Fibroblast of skin of abdomen (primary cell): Measurements from ENCODE around the gene TRIM31. TPM values are rescaled to one million over a fixed set of nuclear protein-coding genes. Genes with fewer than 3 reads are reported as not detected.

Experiments used
- DNase-seq: peaks from one replicate; pipeline ENCODE4 v3.0.0-alpha.2; 2013
- polyA plus RNA-seq, 2 experiments: library from polyadenylated mRNA; unstranded; fragments of 120-200 nt; gene quantifications; one replicate each; pipeline ENCODE4 v1.2.1, GENCODE V29; 2013; ENCODE audit not compliant: insufficient read length in 2 of 2

The TRIM31 gene, protein sequence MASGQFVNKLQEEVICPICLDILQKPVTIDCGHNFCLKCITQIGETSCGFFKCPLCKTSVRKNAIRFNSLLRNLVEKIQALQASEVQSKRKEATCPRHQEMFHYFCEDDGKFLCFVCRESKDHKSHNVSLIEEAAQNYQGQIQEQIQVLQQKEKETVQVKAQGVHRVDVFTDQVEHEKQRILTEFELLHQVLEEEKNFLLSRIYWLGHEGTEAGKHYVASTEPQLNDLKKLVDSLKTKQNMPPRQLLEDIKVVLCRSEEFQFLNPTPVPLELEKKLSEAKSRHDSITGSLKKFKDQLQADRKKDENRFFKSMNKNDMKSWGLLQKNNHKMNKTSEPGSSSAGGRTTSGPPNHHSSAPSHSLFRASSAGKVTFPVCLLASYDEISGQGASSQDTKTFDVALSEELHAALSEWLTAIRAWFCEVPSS
- polyA plus RNA-seq (2013, experiment 1 of 2; ENCODE audit: insufficient read length) = not detected
- polyA plus RNA-seq (2013, experiment 2 of 2; ENCODE audit: insufficient read length) = not detected

DNA sequence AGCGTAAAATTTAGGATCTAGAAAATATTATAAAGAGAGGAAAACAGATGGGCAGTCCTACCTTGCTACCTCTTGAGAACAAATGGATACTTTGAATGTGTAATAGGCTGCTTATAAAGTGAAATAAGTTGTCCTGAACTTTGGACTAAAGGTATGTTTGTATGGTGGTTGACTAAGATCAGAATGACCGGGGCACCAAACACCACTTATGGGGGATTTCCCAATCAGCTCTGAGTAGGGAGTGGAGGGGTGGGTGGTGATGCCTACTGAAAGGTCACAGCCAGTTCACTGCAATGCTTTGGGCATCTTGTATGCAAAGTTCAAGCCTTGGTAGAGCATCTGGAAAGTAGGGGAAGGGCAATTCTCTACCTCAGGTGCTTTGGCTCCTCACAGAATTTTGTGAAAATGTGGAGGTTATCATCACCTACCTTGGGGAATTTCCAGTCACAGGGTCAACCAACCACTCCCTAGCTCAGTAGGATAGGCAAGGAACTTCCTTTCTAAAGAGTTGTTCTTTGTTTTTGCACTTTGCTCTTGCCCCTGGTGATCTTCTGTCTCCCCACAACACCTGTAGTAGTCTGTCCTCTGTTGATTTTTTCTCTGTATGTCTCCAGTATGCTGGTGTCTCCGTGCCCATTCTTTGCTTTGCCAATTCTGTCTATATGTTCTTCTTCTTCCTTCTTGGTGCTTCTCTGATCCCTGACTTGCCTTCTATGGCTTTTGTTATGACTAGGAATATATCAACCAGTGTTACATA, at the start of gene TRIM31:
TRIM31 (minus strand) TSS at position 88 of the 757 bp plus-strand sequence. CDS start 285 bp downstream, outside the sequence.
- DNase-seq = no peak

DNA sequence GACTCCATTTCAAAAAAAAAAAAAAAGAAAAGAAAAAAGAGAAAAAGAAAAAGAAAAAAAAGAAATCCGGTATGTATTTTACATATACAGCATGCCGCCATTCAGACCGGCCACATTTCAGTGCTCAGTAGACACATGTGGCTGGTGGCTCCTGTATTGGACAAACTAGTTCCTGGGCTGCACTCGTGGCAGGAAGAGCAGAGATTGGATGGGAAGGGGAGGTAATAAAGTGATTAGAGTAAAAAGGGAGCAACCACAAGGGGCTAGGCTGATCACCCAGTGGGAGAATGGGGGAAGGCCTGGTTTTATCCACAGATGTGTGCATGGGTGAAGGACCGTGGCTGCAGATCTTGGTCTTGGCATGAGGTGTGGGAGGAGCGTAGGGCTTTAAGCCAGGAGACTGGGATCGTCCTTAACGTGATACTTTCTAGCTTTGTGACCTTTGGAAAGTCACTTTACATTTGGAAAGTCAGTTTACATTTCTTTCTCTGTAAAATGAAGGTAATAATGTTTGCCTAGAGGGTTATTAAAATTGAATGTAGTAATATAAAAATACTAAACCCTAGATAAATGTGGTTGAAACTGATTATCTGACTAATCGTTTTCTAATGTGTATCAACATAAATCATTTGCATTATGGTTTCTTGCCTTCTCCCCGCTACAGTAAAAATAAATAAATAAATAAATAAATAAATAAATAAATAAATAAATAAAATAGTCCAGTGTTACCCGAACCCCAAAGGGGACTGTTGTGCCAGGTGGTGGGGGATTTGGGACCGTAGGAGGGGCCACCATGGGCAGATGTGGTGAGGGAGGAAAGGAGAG, 49.6 kb upstream of the TRIM31 start:
- no peak for DNase-seq

DNA sequence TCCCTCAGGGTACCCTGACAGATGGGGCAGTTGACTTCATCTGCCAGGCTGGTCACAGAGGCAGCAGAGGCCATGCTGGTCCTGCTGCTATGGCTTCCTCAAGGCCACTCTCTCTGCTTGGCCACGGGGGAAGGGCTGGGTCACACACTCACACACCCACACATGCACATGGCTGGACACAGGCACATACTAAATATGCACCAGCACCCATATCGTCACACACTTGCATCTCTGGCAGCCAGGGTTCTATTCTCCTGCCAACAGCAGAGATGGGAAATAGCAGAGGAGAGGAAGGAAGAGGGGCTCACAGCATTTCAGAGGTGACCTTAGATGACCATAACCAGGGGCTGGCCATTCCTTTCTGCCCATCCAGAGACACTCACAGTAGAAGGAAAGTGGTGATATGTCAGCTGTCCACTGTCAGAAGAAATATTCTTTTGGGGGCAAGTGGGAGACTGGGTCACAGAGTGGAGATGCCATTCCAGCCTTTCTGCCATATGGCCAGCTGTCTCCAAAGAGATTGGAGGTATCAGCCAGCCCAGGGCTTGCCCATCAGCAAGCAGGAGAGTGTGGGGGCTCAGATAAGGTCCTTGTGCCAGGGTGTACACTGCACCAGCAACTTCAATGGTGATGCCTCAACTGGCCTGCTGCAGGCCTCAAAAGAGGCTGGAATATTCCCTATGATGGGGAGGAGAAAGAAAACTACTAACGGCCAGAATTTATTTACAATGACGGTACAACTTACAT, 48.1 kb upstream of the TRIM31 start, which contains the start of gene TRIM10:
TRIM10 (minus strand) TSS at position 427 of the 747 bp plus-strand sequence; CDS start at position 74, 353 bp downstream.
- DNase-seq = no peak

DNA sequence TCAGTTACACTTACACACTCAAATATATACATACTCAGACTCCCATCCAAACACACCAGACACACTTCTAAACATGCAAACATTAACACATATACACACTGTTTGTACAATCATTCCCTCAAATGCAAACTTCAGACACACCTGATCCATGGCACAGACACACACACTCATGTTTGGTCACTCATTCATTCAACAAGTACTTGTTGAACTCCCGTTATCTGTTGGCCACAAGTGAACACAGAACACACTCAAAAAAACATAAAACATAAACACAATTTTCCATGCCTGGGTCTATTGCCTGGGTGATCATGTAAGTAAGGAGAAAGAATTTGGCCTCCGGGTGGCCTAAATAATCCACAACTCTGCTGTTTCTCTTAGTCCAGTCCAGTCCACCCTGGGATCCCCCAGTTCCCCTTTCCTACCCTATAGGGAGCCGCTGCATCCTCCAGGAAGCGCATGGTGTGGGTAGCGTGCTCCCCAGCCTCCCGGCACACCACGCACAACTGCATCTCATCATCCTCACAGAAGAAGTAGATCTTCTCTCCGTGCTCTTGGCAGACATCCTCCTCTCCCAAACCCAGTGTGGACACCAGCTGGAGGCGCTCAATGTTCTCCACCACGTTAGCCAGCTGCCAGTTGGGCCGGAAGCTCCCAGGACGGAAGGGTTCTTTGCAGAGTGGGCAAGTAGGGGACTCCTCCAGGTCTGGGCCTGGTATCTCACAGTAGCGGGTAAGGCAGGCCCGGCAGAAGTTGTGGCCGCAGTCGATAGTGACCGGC, 47.3 kb upstream of the TRIM31 start:
- DNase-seq = no peak

DNA sequence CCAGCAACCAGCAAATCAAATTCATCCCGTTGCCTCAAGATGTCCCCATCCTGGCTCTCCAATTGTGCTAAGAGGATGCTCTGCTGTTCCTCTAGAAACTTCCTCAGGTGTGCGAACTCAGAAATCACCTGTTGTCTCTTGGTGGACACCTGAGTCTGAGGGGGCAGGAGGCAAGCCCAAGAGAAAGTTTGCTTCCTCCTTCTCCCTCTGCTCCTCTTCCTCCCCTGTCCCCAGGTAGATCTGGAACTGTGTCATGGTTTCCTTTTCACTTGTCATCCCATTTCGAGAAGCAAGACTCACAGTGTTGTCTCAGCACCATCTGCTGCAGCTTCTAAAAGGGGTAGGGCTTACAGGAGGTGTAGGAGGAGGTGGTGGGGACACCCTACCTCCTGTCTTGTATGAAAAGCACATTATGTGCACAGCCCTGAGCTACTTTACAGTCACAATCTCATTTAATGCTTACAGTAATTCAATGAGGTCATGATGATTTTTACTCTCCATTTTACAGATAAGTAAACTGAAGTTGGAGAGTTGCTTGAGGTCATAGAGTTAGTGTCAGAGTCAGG, 45.7 kb upstream of the TRIM31 start:
- DNase-seq = no peak

DNA sequence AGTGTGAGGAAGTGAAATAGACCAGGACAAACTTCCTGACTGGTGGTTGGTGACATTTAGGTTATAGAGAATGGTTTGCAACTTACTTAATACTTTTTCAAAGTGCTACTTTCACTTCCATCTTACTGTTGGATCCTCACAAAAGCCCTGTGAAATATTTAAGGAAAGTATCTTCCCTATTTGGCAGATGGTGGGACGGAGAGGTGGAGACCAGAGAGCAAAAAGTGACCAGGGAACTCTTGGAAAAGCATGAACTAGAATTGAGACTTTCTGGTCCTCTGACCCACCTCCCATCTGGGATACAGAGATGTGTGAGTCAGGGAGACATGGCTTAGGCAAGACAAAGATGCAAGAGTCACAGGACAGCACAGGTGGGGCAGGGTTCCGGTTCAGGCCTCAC, 45.1 kb upstream of the TRIM31 start:
- DNase-seq = no peak

DNA sequence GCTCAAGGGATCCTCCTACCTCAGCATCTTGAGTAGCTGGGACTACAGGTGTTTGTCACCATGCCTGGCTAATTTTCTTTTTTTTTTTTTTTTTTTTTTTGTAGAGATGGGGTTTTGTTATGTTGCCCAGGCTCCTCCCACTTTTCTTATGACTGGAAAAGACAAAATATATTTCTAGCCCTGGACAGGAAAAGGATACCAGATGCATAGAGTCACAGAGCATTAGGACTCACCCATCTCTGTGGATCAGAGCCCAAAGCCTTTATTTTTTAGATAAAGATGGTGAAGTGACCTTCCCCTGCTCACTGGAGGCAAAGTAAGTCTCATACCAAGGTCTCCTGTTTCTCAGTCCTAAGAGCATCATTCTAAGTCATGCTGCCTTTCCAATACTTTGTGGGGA, 44.7 kb upstream of the TRIM31 start:
- DNase-seq = no peak

DNA sequence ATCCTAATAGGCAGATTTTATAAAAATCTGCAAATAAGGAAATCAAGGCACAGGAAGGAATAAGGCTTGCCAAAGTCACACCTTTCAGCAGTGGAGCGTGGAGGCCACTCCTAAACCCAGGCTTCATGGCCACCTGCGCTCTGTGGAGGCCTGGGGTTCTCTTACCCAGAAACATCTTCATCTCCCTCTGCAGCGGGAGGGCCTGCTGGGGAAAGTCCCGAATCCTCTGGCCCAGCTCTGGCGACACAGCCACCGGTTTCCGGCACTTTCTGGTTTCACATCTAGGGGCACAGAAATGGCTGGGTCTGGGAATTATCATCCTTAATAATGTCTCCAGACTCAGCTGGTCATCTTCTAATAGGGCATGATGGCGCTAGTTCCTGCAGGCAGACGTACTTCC, 43.9 kb upstream of the TRIM31 start:
- DNase-seq = no peak

DNA sequence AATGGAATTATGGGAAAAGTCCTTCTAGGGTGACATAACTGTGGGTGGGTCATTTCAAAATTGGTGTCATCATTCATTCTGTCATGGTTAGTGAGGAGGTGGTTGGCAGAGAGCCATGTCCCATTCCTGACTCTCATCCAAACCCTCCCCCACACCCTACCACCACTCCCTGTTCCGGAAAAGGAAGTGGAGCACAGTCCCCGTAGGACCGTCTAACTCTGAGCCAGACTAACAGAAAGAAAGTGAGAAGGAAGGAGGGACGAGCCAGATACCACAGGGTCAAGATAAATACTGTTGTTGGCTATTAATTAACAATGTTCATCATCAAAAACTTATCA, 43.3 kb upstream of the TRIM31 start:
- DNase-seq = peak; percentile 39

DNA sequence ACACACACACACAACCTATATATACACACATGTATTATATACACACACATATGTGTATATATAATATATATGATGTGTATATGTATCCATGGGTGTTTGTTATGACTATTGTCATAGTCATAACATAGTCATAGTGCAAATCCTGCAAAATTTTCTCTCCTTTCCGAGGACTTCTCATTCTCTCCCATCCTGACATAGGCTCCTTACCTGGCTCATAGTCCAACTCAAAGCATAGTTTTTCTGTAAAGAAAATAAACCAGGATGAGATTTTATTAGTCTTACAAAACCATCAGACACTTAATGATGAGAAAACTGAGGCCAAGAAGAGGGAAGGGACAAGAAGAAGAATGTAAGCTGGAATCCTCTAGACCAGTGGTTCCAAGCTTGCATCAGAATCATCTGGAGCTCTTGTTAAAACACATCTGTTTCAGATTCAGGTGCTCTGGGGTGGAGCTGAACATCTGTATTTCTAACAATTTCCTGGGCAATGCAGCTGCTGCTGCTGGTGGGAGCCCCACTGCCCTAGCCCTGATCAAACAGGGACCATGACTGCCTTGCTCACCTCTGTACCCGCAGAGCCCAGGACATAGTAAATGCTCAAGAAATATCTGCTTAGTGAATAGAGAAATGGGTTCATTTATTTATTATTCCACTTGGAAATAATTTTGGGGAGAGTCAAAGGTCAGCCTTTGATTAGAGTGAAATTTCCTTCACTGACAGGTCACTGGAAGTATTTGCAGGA, 42.8 kb upstream of the TRIM31 start:
- no peak for DNase-seq

DNA sequence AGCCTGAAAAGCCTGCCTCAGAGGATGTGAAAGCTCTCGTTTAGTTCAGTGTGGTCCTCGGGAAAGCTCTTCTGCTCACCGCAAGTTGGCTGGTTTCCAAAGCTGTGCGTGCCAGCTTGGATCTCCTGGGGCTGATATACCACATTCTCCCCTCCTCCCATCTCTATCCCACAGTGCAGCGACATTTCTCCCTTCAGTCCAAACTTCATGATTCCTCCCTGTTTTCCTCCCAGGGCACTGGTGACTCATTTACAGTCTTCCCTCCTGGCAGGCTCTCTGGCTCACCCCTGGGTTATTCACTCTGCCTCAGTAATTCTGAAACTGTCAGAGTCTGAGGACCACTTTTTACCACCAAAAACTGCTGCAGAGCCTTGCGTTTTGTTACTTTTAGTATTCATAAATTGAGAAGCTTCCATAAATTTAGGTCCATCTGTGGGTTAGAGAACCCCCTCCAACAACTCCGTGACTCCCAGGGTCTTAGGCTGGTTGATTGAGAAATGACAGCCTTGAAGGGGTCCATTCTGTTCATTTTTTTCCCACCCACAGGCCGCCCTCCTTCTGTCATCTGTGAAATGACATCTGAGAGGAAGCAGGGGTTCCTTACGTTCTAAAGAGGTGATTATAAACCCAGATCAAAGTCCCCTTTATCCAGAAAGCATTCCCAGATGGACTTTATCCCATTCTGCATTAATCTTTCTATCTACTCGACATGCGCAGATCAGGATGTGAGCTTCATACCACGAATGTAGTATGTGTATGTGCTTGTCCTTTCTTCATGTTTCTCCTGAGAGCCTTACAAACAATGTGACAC, 42.0 kb upstream of the TRIM31 start:
- peak; percentile 79 for DNase-seq

DNA sequence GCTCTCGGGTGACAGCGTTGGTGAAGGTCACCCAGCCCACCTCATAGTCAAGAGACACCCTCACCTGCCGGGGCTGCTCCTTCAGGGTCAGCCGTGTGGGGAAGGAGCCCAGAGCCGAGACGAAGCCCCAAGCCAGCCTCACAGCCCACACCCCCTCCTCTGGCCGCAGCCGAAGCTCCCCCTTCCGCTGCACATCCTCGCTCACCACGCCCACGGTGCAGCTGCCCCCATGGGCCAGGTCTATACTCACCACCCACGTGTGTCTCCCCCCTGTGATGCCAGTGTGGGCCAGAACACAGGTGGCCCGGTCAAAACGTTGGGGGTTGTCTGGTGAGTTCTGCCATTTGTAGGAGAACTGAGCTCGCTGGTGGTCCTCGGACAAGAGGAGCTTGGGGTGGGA, 41.2 kb upstream of the TRIM31 start:
- no peak for DNase-seq

DNA sequence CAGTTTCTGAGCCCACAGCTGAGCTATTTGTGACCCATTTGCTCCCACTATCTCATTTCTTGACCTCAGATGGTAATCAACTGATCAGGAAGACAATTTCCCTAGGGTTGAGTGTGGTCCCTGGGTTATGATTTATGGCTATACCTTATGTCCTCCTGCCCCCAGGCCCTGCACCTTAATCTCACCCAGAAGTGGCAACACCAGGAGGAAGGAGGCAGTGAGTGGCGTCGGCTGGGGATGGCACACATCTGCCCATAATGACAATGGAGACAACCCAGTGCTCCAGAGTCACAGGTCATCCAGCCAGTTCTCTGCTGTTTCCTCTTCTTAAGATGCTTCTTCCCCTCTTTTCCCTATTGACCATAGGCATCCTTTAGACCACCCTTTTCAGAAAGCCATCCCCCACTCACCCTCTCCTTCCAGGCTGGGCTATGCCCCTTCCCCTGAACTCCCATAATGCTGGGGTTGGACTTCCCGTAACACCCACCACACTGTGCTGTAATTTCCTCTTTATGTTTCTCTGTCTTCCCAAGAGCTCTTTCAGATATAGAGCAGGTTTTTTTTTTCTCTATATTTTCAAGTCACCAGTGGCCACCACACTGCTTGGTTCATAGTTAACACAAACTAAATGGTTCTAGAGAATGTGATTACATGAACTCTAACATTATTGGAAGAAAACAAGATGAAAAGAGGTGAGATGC, 40.2 kb upstream of the TRIM31 start:
- DNase-seq = no peak

DNA sequence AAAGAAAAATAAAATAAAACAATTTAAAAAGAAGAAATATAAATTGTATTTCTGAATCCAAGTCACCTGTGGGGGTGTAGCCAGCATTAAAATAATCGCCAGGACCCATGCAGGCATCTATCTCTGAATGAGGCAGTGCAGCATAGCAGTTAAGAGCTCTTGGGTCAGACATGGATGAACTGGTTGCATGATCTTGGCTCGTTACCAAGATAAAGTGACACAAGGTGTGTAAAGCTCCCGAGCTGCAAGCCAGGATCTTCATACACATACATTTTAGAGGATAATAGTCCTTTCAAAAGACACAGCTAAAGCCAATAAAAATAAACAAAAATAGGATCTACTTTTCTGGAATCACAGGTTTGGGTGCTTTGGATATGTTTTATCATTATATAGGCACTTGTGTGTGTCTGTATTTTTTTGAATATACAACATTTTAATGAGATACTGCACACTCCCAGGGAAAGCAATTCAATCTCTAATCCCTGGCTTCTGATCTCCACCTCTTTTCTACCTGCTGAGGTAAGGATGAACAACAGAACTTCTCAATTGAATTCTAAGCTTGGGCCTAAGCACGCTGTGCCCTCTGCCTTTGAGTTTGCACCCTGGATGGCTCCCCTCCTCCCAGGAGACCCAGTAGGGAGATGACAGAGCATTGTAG, 39.3 kb upstream of the TRIM31 start:
- DNase-seq = no peak

DNA sequence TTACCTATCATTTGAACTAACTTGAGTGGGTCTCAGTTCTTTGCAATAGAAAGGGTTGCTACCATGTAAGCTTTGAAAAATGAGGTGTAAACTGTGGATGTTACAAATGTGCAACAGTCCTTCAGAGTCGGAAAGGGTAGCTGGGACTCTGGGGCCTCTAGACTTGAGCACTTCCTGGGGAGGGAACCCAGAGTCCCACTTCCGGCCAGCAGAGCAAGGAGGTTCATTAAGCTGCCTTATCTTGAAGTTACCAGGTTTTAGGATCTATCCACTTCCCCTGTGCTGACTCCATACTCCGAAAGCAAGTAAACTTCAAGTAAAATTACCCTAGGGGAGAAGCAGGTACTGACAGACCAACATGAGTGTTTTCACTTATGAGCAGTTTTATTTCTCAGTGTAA, 38.7 kb upstream of the TRIM31 start:
- DNase-seq = no peak

DNA sequence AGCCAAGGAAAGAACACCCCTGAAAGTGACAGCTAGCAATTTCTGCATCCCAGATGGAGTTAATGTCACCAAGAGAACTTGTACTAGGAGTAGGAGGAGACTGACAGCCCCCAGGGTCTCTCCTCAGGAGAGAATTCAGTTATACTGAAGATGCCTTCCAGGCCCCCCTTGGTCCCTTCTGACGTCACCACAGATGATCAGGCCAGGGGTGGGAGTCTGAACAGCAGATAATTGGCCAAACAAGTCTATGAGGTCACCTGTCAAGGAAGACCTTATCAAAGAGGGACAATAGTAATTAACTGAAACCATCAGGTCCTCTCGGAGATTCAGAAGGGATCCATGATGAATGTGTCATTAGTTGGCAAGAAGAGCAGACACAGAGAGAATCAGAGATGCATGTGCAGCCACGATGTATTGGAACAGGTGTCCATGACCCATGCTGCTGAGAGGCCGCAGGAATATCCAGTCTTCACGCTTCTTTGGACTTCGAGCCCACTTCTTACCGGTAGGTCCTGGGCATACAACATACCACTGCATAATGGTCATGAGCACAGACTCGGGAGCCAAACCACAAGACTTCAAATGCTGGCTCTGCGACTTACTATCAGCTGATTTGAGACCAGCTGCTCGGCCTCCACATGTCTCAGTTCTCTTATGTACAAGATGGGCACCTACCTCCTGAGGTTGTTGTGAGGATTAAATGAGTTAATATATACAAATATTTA, 37.9 kb upstream of the TRIM31 start:
- DNase-seq = peak; percentile 7

DNA sequence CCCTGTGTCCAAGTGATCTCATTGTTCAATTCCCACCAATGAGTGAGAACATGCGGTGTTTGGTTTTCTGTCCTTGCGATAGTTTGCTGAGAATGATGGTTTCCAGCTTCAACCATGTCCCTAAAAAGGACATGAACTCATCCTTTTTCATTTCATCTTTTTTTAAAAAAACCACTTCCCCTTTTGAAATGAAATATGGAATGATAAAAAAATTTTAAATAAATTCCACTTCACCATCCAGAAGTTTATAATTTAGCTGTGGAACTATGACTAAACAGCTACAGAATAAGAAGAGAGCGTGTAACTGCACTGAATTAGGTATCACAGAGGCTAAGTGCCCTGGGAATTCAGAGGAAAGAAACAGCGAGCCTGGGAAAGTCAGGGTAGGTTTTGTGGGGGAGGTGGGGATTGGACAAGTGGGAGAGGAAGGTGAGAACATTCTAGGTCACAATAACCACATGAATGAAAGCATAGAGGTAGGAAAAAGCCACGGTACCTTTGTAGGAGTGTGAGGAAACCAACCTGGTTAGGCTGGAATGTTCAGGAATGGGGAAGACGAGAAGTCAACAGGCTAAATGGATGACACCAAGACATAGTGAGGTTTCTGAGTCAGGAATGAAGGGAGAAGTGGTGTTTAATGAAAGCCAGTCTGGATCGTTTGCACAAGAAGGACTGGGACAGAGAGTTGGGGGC, 37.1 kb upstream of the TRIM31 start:
- DNase-seq = no peak
